Neural progenitor cell (in vitro differentiated cells): Measurements from ENCODE around the gene SDK1. TPM values are rescaled to one million over a fixed set of nuclear protein-coding genes. Genes with fewer than 3 reads are reported as not detected.

Experiments used
- DNase-seq: peaks from one replicate; pipeline ENCODE4 v3.0.0-alpha.2; 2016; ENCODE audit warnings: low spot score
- H2AFZ ChIP-seq: fragments of 200-600 bp; sonication (generic); replicated peaks from 2 replicates; pipeline ENCODE4 v1.6.1; 2016; ENCODE audit warnings: antibody characterized with exemption
- H3F3A ChIP-seq: fragments of 200-600 bp; sonication (generic); 2 replicates; pipeline ENCODE4 v1.6.1; 2016; ENCODE audit warnings: antibody characterized with exemption, low read depth
- H3K27ac ChIP-seq: fragments of 200-600 bp; sonication (generic); 2 replicates; pipeline ENCODE4 v1.5.1; 2016; ENCODE audit warnings: mild to moderate bottlenecking
- H3K27me3 ChIP-seq: fragments of 200-600 bp; sonication (generic); 2 replicates; pipeline ENCODE4 v1.6.1; 2016; ENCODE audit warnings: mild to moderate bottlenecking, moderate library complexity
- H3K36me3 ChIP-seq: fragments of 200-600 bp; sonication (generic); 2 replicates; pipeline ENCODE4 v1.5.1; 2016
- H3K4me1 ChIP-seq: fragments of 200-600 bp; sonication (generic); 2 replicates; pipeline ENCODE4 v1.6.1; 2016; ENCODE audit warnings: mixed run types
- H3K4me2 ChIP-seq: fragments of 200-600 bp; sonication (generic); 2 replicates; pipeline ENCODE4 v1.6.1; 2016
- H3K4me3 ChIP-seq: fragments of 200-600 bp; sonication (generic); 2 replicates; pipeline ENCODE4 v1.5.1; 2016
- H3K79me2 ChIP-seq: fragments of 200-600 bp; sonication (generic); 2 replicates; pipeline ENCODE4 v1.6.1; 2016; ENCODE audit warnings: low read depth
- H3K9ac ChIP-seq: fragments of 200-600 bp; sonication (generic); 2 replicates; pipeline ENCODE4 v1.6.1; 2016
- H3K9me3 ChIP-seq: fragments of 200-600 bp; sonication (generic); 2 replicates; pipeline ENCODE4 v1.5.1; 2016; ENCODE audit warnings: low read depth
- H4K20me1 ChIP-seq: fragments of 200-600 bp; sonication (generic); 2 replicates; pipeline ENCODE4 v1.6.1; 2016; ENCODE audit warnings: low read depth
- H3K27ac Mint-ChIP-seq: 3 replicates; pipeline ENCODE4 v1.8.0; 2021; ENCODE audit warnings: mixed read lengths
- H3K27me3 Mint-ChIP-seq: 2 replicates; pipeline ENCODE4 v1.8.0; 2022; ENCODE audit warnings: low read depth, mild to moderate bottlenecking, inconsistent platforms, moderate library complexity, mixed read lengths; ENCODE audit not compliant: insufficient read depth
- H3K36me3 Mint-ChIP-seq: 3 replicates; pipeline ENCODE4 v1.8.0; 2021; ENCODE audit warnings: mixed read lengths
- H3K4me1 Mint-ChIP-seq: 3 replicates; pipeline ENCODE4 v1.8.0; 2021; ENCODE audit warnings: mixed read lengths
- H3K4me3 Mint-ChIP-seq: 3 replicates; pipeline ENCODE4 v1.8.0; 2021; ENCODE audit warnings: mild to moderate bottlenecking, moderate library complexity, mixed read lengths
- H3K9me3 Mint-ChIP-seq: 3 replicates; pipeline ENCODE4 v1.8.0; 2020; ENCODE audit warnings: mixed read lengths
- EZH2 ChIP-seq: fragments of 200-600 bp; sonication (generic); IDR thresholded peaks from 2 replicates; pipeline ENCODE4 v1.6.1; 2017; ENCODE audit warnings: antibody characterized with exemption, mild to moderate bottlenecking, moderate library complexity
- EZH2phosphoT487 ChIP-seq: fragments of 200-600 bp; sonication (generic); IDR thresholded peaks from 2 replicates; pipeline ENCODE4 v1.6.1; 2017; ENCODE audit warnings: antibody characterized with exemption
- total RNA-seq: library from RNA; depleted of rRNA; stranded (reverse); fragments of >200 nt; gene quantifications from 2 replicates; pipeline ENCODE4 v1.2.3, GENCODE V29; 2015; ENCODE audit warnings: low replicate concordance
- TF ChIP-seq, protein P1 (sequence below): fragments of 200-600 bp; sonication (generic); IDR thresholded peaks from 2 replicates; pipeline ENCODE4 v1.5.1; 2017; ENCODE audit warnings: antibody characterized with exemption, mild to moderate bottlenecking

Gene SDK1
- total RNA-seq, 1 donor from 2014 or later, result 4.9 TPM

DNA sequence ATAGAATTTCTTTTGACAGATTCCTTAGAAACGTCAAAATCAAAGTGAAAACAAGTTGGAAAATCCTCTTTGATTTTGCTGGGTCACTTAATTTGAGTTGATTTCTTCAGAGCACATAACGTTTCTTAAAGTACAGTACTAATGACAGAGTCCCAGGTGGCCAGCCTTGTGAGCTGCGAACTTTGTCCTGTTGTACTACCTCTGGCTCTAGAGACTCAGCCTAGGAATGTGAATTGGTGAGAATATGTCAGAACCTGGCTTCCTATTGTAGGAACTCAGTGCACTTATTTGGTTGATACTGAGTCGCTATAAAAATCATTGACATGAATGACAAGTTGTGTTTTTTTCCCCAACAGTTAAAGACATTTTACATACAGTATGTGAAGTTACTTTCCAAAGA, 20.2 kb downstream of the SDK1 start:
- H3K4me1 Mint-ChIP-seq, result peaks cover 17% of the 10 kb centered on the region

DNA sequence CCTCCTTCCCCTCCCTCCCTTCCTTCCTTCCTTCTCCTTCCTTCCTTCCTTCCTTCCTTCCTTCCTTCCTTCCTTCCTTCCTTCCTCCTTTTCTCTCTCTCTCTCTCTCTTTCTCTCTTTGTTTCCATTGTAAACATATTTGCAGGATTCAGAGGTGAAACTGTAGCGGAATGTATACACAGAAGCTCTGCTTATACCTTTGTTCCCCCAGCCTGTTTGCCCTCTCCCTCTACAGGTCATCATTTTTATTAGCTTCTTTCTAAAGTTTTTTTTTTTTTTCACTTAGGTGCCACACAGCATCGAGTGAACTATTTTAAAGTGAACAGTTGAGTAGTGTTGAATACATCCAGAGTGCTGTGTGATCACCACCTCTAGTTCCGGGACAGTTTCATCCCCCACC, 20.7 kb downstream of the SDK1 start:
- H3K27ac ChIP-seq, result no peak overlapping the region
- no peak overlapping the region for H3K4me2 ChIP-seq
- H3K27ac Mint-ChIP-seq, result no peak overlapping the region
- H3K4me3 ChIP-seq, result no peak overlapping the region
- peaks cover 2% of the 10 kb centered on the region for H3K27me3 Mint-ChIP-seq
- H3K4me1 ChIP-seq, result no peaks in the 10 kb centered on the region
- no peaks in the 10 kb centered on the region for H3F3A ChIP-seq
- H3K9ac ChIP-seq, result no peak overlapping the region
- no peaks in the 10 kb centered on the region for H3K9me3 ChIP-seq
- no peaks in the 10 kb centered on the region for H3K79me2 ChIP-seq
- peaks cover 11% of the 10 kb centered on the region for H3K36me3 Mint-ChIP-seq
- no peaks in the 10 kb centered on the region for H4K20me1 ChIP-seq
- TF ChIP-seq, protein P1, sequence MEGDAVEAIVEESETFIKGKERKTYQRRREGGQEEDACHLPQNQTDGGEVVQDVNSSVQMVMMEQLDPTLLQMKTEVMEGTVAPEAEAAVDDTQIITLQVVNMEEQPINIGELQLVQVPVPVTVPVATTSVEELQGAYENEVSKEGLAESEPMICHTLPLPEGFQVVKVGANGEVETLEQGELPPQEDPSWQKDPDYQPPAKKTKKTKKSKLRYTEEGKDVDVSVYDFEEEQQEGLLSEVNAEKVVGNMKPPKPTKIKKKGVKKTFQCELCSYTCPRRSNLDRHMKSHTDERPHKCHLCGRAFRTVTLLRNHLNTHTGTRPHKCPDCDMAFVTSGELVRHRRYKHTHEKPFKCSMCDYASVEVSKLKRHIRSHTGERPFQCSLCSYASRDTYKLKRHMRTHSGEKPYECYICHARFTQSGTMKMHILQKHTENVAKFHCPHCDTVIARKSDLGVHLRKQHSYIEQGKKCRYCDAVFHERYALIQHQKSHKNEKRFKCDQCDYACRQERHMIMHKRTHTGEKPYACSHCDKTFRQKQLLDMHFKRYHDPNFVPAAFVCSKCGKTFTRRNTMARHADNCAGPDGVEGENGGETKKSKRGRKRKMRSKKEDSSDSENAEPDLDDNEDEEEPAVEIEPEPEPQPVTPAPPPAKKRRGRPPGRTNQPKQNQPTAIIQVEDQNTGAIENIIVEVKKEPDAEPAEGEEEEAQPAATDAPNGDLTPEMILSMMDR, result no peak
- TF ChIP-seq EZH2phosphoT487 (no peak), EZH2 (no peak)
- H3K9me3 Mint-ChIP-seq, result peaks cover 8% of the 10 kb centered on the region
- H2AFZ ChIP-seq, result no peak overlapping the region
- no peak overlapping the region for H3K4me3 Mint-ChIP-seq
- H3K36me3 ChIP-seq, result no peaks in the 10 kb centered on the region
- H3K27me3 ChIP-seq, result no peaks in the 10 kb centered on the region
- peaks cover 17% of the 10 kb centered on the region for H3K4me1 Mint-ChIP-seq
- no peak for DNase-seq

More for the DNA sequence above, 20.2 kb downstream of the SDK1 start:
- Histone ChIP-seq H3K4me3 (no peak overlapping the region), H3K9me3 (no peaks in the 10 kb centered on the region), H3K9ac (no peak overlapping the region), H3K27me3 (no peaks in the 10 kb centered on the region), H2AFZ (no peak overlapping the region), H3K79me2 (no peaks in the 10 kb centered on the region), H3F3A (no peaks in the 10 kb centered on the region), H4K20me1 (no peaks in the 10 kb centered on the region), H3K4me2 (no peak overlapping the region), H3K4me1 (no peaks in the 10 kb centered on the region), H3K27ac (no peak overlapping the region), H3K36me3 (no peaks in the 10 kb centered on the region)
- H3K36me3 Mint-ChIP-seq, result peaks cover 11% of the 10 kb centered on the region
- DNase-seq, result no peak
- no peak for TF ChIP-seq EZH2phosphoT487
- no peak for TF ChIP-seq EZH2
- TF ChIP-seq, protein P1, result no peak
- H3K27ac Mint-ChIP-seq, result no peak overlapping the region
- H3K4me3 Mint-ChIP-seq, result no peak overlapping the region
- peaks cover 8% of the 10 kb centered on the region for H3K9me3 Mint-ChIP-seq
- H3K27me3 Mint-ChIP-seq, result peaks cover 2% of the 10 kb centered on the region

DNA sequence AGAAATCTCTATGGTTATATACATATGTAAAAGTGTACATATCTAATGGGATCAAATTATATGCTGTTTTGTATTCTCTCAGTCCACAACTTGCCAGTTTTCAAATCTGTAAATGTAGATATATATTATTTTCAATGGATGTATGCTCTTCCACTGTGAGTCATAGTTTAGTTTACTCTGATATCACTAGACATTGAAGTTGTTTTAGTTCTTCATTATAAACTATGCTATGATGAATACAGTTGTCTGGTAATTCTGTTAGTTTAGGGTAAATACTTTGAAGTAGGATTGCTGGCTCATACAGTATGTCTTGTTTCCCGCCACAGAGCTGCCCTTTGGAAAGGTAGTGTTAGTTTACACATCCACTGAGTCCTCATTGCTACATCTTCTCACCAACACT, 25.2 kb downstream of the SDK1 start:
- TF ChIP-seq EZH2phosphoT487, result no peak
- no peak for TF ChIP-seq EZH2
- TF ChIP-seq, protein P1, result no peak
- Mint-ChIP-seq H3K4me1 (peaks cover 2% of the 10 kb centered on the region), H3K9me3 (peaks cover 12% of the 10 kb centered on the region), H3K27ac (no peak overlapping the region), H3K4me3 (no peak overlapping the region), H3K36me3 (peaks cover 11% of the 10 kb centered on the region), H3K27me3 (peaks cover 2% of the 10 kb centered on the region)
- Histone ChIP-seq H3K27me3 (no peaks in the 10 kb centered on the region), H4K20me1 (no peaks in the 10 kb centered on the region), H3K36me3 (no peaks in the 10 kb centered on the region), H2AFZ (no peak overlapping the region), H3K4me1 (no peaks in the 10 kb centered on the region), H3F3A (no peaks in the 10 kb centered on the region), H3K27ac (no peak overlapping the region), H3K4me2 (no peak overlapping the region), H3K9me3 (no peaks in the 10 kb centered on the region), H3K79me2 (no peaks in the 10 kb centered on the region), H3K4me3 (no peak overlapping the region), H3K9ac (no peak overlapping the region)
- no peak for DNase-seq

DNA sequence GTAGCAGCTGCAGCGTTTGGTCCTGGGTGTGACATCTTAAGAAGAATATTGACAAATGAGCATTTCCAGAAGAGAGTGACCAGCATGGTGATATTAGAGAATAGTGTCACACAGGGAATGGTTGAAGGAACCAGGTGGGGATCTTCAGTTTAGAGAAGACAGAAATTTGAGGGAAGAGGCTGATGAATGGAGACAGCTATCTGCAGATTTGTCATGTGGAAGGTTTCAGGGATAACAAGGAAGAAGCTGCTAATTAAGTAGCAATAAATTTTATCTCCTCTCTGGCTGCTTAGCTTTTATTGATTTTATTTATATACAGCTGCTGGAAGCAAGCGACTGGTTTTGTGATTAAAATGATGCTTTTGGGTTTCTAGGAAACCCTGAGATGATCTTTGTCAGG, 26.0 kb downstream of the SDK1 start:
- Mint-ChIP-seq H3K36me3 (peaks cover 11% of the 10 kb centered on the region), H3K27ac (no peak overlapping the region), H3K4me3 (no peak overlapping the region), H3K9me3 (peaks cover 12% of the 10 kb centered on the region), H3K4me1 (peaks cover 2% of the 10 kb centered on the region), H3K27me3 (peaks cover 2% of the 10 kb centered on the region)
- no peak overlapping the region for H2AFZ ChIP-seq
- H3K4me2 ChIP-seq, result no peak overlapping the region
- H3F3A ChIP-seq, result no peaks in the 10 kb centered on the region
- no peak overlapping the region for H3K27ac ChIP-seq
- H4K20me1 ChIP-seq, result no peaks in the 10 kb centered on the region
- H3K9ac ChIP-seq, result no peak overlapping the region
- no peak overlapping the region for H3K4me3 ChIP-seq
- TF ChIP-seq, protein P1, result no peak
- no peak for TF ChIP-seq EZH2
- no peak for TF ChIP-seq EZH2phosphoT487
- H3K27me3 ChIP-seq, result no peaks in the 10 kb centered on the region
- H3K9me3 ChIP-seq, result no peaks in the 10 kb centered on the region
- H3K4me1 ChIP-seq, result no peaks in the 10 kb centered on the region
- DNase-seq, result no peak
- H3K79me2 ChIP-seq, result no peaks in the 10 kb centered on the region
- no peaks in the 10 kb centered on the region for H3K36me3 ChIP-seq
